Stimulated activated CD4-positive, alpha-beta T cell treated with anti-CD3 and anti-CD28 coated beads, Interleukin-12 subunit alpha, Interleukin-12 subunit beta, amount 100 ng/mL, for 48 hours (primary cell): ENCODE measurements around the gene COPG1.
"Not testable (repeated sequence)": the region's sequence is repeated elsewhere in the genome, so short reads cannot be mapped to it uniquely, and the experiment has no call there.

ENCODE experiments used
- DNase-seq, 3 donors: peaks; one replicate each; pipeline ENCODE4 v3.0.0-alpha.2; 2020; ENCODE audit warnings: low read depth in 2 of 3, low spot score in 1 of 3

COPG1 gene, protein sequence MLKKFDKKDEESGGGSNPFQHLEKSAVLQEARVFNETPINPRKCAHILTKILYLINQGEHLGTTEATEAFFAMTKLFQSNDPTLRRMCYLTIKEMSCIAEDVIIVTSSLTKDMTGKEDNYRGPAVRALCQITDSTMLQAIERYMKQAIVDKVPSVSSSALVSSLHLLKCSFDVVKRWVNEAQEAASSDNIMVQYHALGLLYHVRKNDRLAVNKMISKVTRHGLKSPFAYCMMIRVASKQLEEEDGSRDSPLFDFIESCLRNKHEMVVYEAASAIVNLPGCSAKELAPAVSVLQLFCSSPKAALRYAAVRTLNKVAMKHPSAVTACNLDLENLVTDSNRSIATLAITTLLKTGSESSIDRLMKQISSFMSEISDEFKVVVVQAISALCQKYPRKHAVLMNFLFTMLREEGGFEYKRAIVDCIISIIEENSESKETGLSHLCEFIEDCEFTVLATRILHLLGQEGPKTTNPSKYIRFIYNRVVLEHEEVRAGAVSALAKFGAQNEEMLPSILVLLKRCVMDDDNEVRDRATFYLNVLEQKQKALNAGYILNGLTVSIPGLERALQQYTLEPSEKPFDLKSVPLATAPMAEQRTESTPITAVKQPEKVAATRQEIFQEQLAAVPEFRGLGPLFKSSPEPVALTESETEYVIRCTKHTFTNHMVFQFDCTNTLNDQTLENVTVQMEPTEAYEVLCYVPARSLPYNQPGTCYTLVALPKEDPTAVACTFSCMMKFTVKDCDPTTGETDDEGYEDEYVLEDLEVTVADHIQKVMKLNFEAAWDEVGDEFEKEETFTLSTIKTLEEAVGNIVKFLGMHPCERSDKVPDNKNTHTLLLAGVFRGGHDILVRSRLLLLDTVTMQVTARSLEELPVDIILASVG

GRCh38 chr3:129249284-129250065, at the start of gene COPG1:
Gene COPG1, plus strand, starts transcription at chr3:129249606. Its CDS starts 104 bp downstream, at chr3:129249710.
- peak; percentile 77 to 78 (median 77) for DNase-seq

DNA sequence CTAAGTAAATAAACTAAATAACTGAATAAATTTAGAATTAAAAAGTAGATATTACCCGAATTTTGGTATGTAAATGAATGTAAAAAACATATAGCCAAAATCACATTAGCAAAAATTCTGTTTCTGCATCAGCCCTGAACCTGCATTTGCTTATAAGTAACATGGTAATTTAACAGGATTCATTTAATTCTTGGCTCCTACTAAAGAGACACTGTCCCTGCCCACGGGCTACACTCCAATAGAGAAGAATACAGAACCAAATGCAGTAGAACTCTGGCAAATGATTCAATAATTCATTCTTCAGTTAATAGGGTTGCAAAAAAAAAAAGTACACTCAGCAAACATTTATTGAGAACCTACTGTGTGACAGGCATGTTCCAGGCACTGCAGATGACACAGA, 44.9 kb upstream of the COPG1 start:
- no peak for DNase-seq

DNA sequence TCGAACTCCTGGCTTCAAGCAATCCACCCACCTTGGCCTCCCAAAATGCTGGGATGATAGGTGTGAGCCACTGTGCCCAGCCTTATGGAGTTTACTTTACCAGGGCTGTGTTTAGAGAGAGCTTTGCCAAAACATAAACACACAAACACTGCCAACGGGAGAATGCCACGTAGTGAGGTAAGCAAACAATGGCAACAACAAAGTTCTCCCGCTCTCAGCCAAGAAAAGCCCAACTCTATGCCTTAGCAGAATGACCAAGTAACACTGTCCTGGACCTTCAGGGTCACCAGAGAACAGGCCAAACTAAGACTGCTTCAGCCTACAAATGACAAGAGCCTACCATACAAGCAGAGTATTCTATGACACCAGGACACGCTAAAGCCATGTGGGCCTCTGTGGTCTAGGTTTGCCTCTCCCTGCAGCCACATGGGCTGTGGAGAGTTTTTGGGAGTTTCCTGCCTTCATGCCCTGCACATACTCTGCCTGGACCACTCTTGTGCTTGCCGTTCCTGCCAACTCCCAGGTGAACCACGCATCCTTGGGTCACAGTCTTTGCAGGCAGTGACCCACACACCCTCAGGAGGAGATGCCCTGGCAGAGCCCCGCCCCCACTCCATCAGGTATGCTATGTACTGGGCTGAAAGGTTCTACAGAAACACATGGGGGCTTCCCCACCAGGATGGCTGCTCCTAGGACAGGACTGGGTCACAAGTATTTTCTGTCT, 44.1 kb upstream of the COPG1 start:
- no peak for DNase-seq

DNA sequence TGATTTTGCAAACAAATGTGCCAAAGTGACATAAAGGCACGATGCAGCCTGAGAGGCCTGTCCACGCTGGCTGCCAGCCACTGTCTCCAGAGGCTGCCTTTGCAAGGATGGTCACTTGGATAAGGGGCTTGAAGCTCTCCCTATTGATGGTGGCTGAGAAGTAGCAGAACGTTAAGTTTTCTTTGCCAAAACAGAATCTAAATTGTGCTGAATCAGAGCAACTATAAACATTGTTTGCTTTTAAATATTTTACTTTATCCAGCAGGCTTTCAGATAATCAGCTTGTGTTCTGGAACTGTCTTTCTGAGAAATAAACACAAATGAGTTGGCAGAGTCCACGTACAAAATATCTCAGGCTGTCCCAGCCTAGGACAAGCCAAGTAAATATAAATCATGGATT, 41.9 kb upstream of the COPG1 start:
- no peak for DNase-seq

- DNase-seq, result no peak
Observed at GRCh38 chr3:129211345-129211744, 38.1 kb upstream of the COPG1 start.

- DNase-seq, result no peak
Observed at GRCh38 chr3:129211772-129212171, 37.6 kb upstream of the COPG1 start.

GRCh38 chr3:129213238-129213637, 36.2 kb upstream of the COPG1 start:
- no peak for DNase-seq

- DNase-seq, result no peak
Observed at GRCh38 chr3:129218742-129219141, 30.7 kb upstream of the COPG1 start.

DNA sequence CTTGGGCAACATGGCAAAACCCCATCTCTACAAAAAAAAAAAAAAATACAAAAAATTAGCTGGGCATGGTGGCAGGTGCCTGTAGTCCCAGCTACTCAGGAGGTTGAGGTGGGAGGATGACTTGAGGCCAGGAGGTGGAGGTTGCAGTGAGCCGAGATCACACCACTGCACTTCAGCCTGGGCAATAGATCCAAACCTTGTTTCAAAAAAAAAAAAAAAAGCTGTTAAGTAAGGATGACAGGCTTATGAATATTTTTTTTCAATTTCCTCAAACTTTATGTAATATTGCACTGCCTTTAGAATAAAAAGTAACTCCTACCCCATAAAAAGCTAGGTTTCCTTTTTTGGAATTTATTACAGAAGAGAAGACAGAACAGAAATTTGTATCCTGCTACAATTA, 25.0 kb upstream of the COPG1 start:
- DNase-seq, result not testable (repeated sequence)

- DNase-seq, result no peak
Observed at GRCh38 chr3:129224984-129225393, 24.4 kb upstream of the COPG1 start.

- DNase-seq, result no peak
Observed at GRCh38 chr3:129226374-129226773, 23.0 kb upstream of the COPG1 start.

DNA sequence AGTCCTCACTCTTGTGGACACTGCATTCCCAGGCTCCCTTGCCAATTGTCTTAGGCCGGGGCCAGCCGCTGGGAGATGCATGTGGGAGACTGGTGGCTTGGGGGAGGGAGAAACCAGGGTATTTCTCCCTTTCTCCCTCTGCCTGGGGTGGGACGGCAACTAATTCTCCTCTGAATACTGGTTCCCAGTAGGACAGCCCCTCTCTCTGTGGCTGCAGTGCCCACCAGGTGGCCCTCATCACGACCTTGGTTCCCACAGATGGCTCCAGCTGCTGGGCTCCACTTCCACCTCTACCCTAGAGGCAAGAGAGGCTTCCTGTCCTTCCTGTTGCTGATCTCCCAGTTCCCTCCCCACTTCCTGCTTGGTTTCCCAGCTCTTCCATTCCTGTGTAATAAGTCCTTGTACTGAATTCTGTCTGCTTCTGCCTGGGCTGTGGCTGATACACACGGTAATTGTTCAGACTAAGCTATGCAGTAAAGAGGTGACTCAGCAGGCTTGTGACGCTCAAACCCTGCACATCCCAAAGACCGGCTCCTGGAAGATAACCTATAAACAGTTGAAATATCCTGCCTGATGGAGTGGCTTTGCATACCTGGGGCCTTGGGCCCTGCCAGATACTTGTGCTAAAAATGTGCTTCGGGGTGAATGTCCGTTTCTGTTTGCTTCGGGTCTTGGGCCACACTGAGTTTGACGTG, 20.4 kb upstream of the COPG1 start:
- DNase-seq, result no peak

DNA sequence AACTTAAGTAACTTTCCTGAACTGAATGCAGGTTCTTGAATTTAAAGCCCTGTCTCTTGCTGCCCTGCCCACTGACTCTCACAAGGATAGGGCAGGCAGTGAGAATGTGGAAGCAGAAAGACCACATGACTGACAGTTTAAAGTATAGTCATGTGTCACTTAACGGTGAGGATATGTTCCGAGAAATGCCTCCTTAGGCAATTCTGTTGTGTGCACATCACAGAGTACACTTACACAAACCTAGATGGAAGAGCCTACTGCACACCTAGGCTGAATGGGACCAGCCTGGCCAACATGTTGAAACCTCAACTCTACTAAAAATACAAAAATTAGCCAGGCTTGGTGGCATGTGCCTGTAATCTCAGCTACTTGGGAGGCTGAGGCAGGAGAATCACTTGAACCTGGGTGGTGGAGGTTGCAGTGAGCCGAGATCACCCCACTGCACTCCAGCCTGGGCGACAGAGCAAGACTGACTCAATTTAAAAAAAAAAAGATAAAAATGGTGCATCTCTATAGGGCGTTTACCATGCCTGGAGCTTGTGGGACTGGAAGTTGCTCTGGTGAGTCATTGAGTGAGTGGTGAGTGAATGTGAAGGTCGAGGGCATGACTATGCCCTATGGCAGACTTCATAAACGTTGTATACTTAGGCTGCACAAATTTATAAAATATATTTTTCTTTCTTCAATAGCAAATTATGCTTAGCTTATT, 18.9 kb upstream of the COPG1 start:
- no peak for DNase-seq

- no peak for DNase-seq
Observed at GRCh38 chr3:129231331-129232119, 17.9 kb upstream of the COPG1 start.

DNA sequence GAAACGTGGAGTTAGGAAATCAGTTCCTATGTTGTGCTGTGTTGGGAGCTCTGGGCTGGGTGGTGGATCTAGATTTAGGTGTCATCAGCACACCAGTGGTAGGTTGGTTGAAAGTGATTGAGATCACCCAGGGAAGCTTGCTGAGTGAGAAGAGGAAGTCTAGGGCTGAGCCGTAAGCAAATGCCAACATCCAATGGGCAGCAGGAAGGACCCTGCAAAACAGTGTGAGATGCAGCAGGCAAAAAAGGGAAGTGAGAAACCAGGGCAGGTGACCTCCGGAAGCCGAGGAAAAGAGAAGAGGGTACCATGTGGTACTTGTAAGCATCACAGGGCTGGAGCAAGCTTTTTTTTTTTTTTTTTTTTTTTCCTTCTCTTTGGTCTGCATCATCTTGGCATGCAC, 15.9 kb upstream of the COPG1 start:
- no peak for DNase-seq

- DNase-seq, result no peak
Observed at GRCh38 chr3:129234441-129234840, 15.0 kb upstream of the COPG1 start.

DNA sequence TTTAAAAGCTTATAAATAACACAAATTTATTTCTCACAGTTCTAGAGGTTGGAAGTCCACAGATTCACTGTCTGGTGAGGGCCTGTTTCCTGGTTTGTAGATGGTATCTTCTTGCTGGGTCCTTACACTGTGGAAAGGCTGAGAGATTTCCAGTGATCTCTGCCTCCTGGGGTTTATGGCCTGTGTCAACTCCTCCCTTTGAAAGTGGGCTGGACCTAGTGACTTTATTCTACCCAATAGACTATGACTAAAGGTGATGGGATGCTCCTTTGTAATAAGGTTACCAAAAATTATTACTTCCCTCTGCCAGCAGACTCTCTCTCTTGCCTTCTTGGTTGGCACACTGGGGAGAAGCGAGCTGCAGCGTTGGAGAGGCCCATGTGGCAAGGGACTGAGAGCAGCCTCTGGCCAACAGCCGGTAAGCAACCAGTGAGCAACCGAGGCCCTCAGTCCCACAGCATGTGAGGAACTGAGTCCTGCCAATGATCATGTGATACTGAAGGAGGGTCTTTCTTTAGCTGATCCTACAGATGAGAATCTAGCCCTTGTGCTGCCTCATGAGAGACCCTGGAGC, 14.0 kb upstream of the COPG1 start:
- no peak for DNase-seq

- peak in 1 of 3 donors; percentile 23 for DNase-seq
Observed at GRCh38 chr3:129238945-129239705, 10.3 kb upstream of the COPG1 start.
